Astrocyte (in vitro differentiated cells and primary cell): Measurements from ENCODE around the gene PIAS3. TPM values are rescaled to one million over a fixed set of nuclear protein-coding genes. Genes with fewer than 3 reads are reported as not detected.

Experiments used
- DNase-seq: peaks from one replicate; pipeline ENCODE4 v3.0.0-alpha.2; 2010; ENCODE audit warnings: low read depth
- FAIRE-seq: peaks from 2 replicates; lab custom pipeline; 2011; peaks lifted over from hg19 to GRCh38; lab: Jason Lieb, UNC
- H2AFZ ChIP-seq: 2 replicates; pipeline ENCODE4 v1.6.0; 2012; ENCODE audit warnings: low read depth, low read length, inconsistent platforms
- H3K27ac ChIP-seq: 2 replicates; pipeline ENCODE4 v1.5.1; 2011; ENCODE audit warnings: low read depth, low read length, inconsistent platforms
- H3K27me3 ChIP-seq: 2 replicates; pipeline ENCODE4 v1.6.0; 2011; ENCODE audit warnings: low read length, inconsistent platforms; ENCODE audit not compliant: insufficient read depth
- H3K36me3 ChIP-seq: 2 replicates; pipeline ENCODE4 v1.5.1; 2011; ENCODE audit warnings: low read length, inconsistent platforms; ENCODE audit not compliant: insufficient read depth
- H3K4me1 ChIP-seq: 2 replicates; pipeline ENCODE4 v1.5.1; 2011; ENCODE audit warnings: low read length, inconsistent platforms; ENCODE audit not compliant: insufficient read depth
- H3K4me2 ChIP-seq: 2 replicates; pipeline ENCODE4 v1.6.0; 2012; ENCODE audit warnings: low read length, inconsistent platforms
- H3K4me3 ChIP-seq: 2 replicates; pipeline ENCODE4 v1.5.1; 2011; ENCODE audit warnings: low read depth, mild to moderate bottlenecking, low read length, inconsistent platforms; ENCODE audit not compliant: insufficient read depth
- H3K79me2 ChIP-seq: 2 replicates; pipeline ENCODE4 v1.6.0; 2012; ENCODE audit warnings: mild to moderate bottlenecking, low read length, inconsistent platforms; ENCODE audit not compliant: insufficient read depth
- H3K9ac ChIP-seq: 2 replicates; pipeline ENCODE4 v1.6.0; 2012; ENCODE audit warnings: mild to moderate bottlenecking, low read length, inconsistent platforms
- H3K9me3 ChIP-seq: 2 replicates; pipeline ENCODE4 v1.5.1; 2012; ENCODE audit warnings: low read depth, mild to moderate bottlenecking, low read length, inconsistent platforms; ENCODE audit not compliant: insufficient read depth
- H4K20me1 ChIP-seq: 2 replicates; pipeline ENCODE4 v1.6.0; 2012; ENCODE audit warnings: low read length, inconsistent platforms; ENCODE audit not compliant: insufficient read depth
- H3K27ac Mint-ChIP-seq: one replicate; pipeline ENCODE4 v1.8.0; 2021; ENCODE audit warnings: mild to moderate bottlenecking, mixed read lengths; ENCODE audit not compliant: unreplicated experiment
- H3K27me3 Mint-ChIP-seq: one replicate; pipeline ENCODE4 v1.8.0; 2021; ENCODE audit warnings: low read depth, mixed read lengths; ENCODE audit not compliant: unreplicated experiment
- H3K36me3 Mint-ChIP-seq: one replicate; pipeline ENCODE4 v1.8.0; 2021; ENCODE audit warnings: low read depth, mixed read lengths; ENCODE audit not compliant: unreplicated experiment
- H3K4me1 Mint-ChIP-seq: one replicate; pipeline ENCODE4 v1.8.0; 2021; ENCODE audit warnings: low read depth, mixed read lengths; ENCODE audit not compliant: unreplicated experiment
- H3K4me3 Mint-ChIP-seq: one replicate; pipeline ENCODE4 v1.8.0; 2021; ENCODE audit warnings: mild to moderate bottlenecking, moderate library complexity, mixed read lengths; ENCODE audit not compliant: unreplicated experiment
- H3K9me3 Mint-ChIP-seq: one replicate; pipeline ENCODE4 v1.8.0; 2021; ENCODE audit warnings: mild to moderate bottlenecking, mixed read lengths; ENCODE audit not compliant: unreplicated experiment
- CTCF ChIP-seq: IDR thresholded peaks from 2 replicates; pipeline ENCODE4 v1.5.1; 2011; ENCODE audit warnings: low read depth, mild to moderate bottlenecking, inconsistent platforms, low read length, moderate library complexity; ENCODE audit not compliant: insufficient read depth
- EZH2 ChIP-seq: IDR thresholded peaks from 2 replicates; pipeline ENCODE4 v1.6.1; 2012; ENCODE audit warnings: mild to moderate bottlenecking, low read length, inconsistent platforms; ENCODE audit not compliant: insufficient read depth
- total RNA-seq: library from RNA; stranded (reverse); gene quantifications from 2 replicates; pipeline ENCODE4 v1.2.1, GENCODE V29; 2021

The PIAS3 gene
- total RNA-seq, 1 donor from 2014 or later: 42.6 TPM

DNA sequence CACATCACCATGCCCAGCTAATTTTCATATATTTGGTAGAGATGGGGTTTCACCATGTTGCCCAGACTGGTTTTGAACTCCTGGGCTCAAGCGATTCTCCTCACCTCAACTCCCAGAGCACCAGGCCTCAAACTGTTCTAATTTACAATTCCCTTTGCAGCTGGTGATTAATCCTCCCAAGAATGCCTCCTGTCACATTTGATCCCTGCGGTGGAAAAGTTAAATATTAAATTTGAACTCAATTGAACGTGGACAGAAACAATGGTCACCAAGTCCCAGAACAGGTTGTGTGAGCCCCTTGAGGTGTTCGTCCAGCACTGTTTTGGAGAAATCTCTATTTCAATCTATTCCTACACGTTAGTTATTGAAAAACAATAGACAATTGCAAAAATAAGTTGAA lies 28.8 kb upstream of the PIAS3 start:
- H3K4me2 ChIP-seq: no peak overlapping the region
- no peak overlapping the region for H3K27ac ChIP-seq
- Mint-ChIP-seq H3K36me3 (peaks cover 5% of the 10 kb centered on the region), H3K27ac (no peak overlapping the region), H3K4me1 (peaks cover 25% of the 10 kb centered on the region), H3K27me3 (peaks cover 17% of the 10 kb centered on the region), H3K9me3 (no peaks in the 10 kb centered on the region), H3K4me3 (peak overlapping the region; percentile 15)
- no peak overlapping the region for H3K9ac ChIP-seq
- no peaks in the 10 kb centered on the region for H3K27me3 ChIP-seq
- H3K4me1 ChIP-seq: peaks cover 27% of the 10 kb centered on the region
- H4K20me1 ChIP-seq: no peaks in the 10 kb centered on the region
- H3K9me3 ChIP-seq: no peaks in the 10 kb centered on the region
- no peaks in the 10 kb centered on the region for H3K79me2 ChIP-seq
- no peak overlapping the region for H2AFZ ChIP-seq
- no peak overlapping the region for H3K4me3 ChIP-seq
- TF ChIP-seq EZH2 (no peak), CTCF (no peak)
- DNase-seq (no peak), FAIRE-seq (no peak)
- H3K36me3 ChIP-seq: no peaks in the 10 kb centered on the region

GRCh38 chr1:145886816-145887215 lies 27.9 kb upstream of the PIAS3 start:
- Histone ChIP-seq H3K36me3 (no peaks in the 10 kb centered on the region), H3K27ac (no peak overlapping the region), H3K9ac (no peak overlapping the region), H3K4me3 (no peak overlapping the region), H3K79me2 (no peaks in the 10 kb centered on the region), H3K9me3 (no peaks in the 10 kb centered on the region), H3K4me2 (no peak overlapping the region), H3K27me3 (no peaks in the 10 kb centered on the region), H4K20me1 (no peaks in the 10 kb centered on the region), H2AFZ (no peak overlapping the region), H3K4me1 (peaks cover 21% of the 10 kb centered on the region)
- H3K27ac Mint-ChIP-seq: no peak overlapping the region
- peaks cover 3% of the 10 kb centered on the region for H3K36me3 Mint-ChIP-seq
- no peak for FAIRE-seq
- H3K4me1 Mint-ChIP-seq: peaks cover 20% of the 10 kb centered on the region
- DNase-seq: no peak
- peak overlapping the region; percentile 77 for H3K4me3 Mint-ChIP-seq
- TF ChIP-seq EZH2 (no peak), CTCF (no peak)
- H3K9me3 Mint-ChIP-seq: no peaks in the 10 kb centered on the region
- peaks cover 20% of the 10 kb centered on the region for H3K27me3 Mint-ChIP-seq

- peak overlapping the region; percentile 91 for H2AFZ ChIP-seq
- no peaks in the 10 kb centered on the region for H3K79me2 ChIP-seq
- peaks cover 20% of the 10 kb centered on the region for H3K27me3 Mint-ChIP-seq
- H3K4me3 Mint-ChIP-seq: peak overlapping the region; percentile 81
- no peaks in the 10 kb centered on the region for H3K9me3 ChIP-seq
- no peaks in the 10 kb centered on the region for H3K27me3 ChIP-seq
- H3K4me3 ChIP-seq: peak overlapping the region; percentile 79
- FAIRE-seq (no peak), DNase-seq (no peak)
- H3K9ac ChIP-seq: peak overlapping the region; percentile 37
- TF ChIP-seq CTCF (no peak), EZH2 (no peak)
- no peak overlapping the region for H3K27ac ChIP-seq
- H3K36me3 ChIP-seq: no peaks in the 10 kb centered on the region
- peaks cover 17% of the 10 kb centered on the region for H3K4me1 ChIP-seq
- H4K20me1 ChIP-seq: no peaks in the 10 kb centered on the region
- peak overlapping the region; percentile 90 for H3K4me2 ChIP-seq
- H3K27ac Mint-ChIP-seq: no peak overlapping the region
- H3K36me3 Mint-ChIP-seq: peaks cover 3% of the 10 kb centered on the region
- no peaks in the 10 kb centered on the region for H3K9me3 Mint-ChIP-seq
- peaks cover 17% of the 10 kb centered on the region for H3K4me1 Mint-ChIP-seq
These were observed 27.5 kb upstream of the PIAS3 start for GRCh38 chr1:145886390-145886789.
